COLO668 (cell line): ENCODE measurements around the gene BUB1B.
"Not testable (repeated sequence)": the region's sequence is repeated elsewhere in the genome, so short reads cannot be mapped to it uniquely, and the experiment has no call there.

Experiments
- DNase-seq: peaks from one replicate; lab custom pipeline; 2025; ENCODE audit not compliant: unreplicated experiment; lab: John Stamatoyannopoulos, UW

BUB1B gene

DNA sequence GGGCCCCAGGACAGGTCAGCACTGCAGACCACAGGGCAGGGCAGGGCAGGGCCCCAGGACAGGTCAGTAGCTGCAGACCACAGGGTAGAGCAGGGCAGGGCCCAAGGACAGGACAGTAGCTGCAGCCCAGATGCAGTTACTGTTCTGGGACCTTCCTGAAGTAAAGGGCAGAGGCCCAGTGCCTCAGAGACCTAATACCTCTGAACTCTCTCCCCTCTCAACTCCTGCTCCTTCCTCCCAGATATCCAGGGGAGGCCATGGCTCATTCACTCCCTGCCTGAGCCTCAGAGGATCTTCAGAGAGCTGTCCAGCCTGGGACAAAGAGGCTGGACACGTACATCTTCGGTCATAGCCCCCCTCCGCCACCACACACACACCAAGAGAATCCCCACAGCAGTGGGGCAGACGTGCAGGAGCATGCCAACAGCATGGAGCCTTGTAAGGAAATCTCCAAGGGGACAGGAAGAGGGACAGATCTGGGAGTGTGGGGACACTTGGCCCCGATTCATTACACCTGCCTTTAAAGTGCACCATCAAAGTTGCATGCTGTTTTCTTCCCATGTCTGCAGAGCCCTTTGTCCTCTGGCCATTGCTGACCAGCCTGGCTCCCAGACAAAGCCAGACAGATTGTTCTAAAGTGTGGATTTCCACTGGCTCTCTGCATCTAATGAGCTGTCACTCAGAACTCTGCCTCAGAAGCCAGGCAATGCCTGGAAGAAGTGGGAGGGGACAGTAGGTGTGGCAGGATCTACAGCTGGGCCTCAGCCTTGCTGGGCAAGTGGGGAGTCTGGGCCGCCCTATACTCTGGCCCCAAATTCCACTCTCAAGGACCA, 24.2 kb upstream of the BUB1B start:
- no peak for DNase-seq

DNA sequence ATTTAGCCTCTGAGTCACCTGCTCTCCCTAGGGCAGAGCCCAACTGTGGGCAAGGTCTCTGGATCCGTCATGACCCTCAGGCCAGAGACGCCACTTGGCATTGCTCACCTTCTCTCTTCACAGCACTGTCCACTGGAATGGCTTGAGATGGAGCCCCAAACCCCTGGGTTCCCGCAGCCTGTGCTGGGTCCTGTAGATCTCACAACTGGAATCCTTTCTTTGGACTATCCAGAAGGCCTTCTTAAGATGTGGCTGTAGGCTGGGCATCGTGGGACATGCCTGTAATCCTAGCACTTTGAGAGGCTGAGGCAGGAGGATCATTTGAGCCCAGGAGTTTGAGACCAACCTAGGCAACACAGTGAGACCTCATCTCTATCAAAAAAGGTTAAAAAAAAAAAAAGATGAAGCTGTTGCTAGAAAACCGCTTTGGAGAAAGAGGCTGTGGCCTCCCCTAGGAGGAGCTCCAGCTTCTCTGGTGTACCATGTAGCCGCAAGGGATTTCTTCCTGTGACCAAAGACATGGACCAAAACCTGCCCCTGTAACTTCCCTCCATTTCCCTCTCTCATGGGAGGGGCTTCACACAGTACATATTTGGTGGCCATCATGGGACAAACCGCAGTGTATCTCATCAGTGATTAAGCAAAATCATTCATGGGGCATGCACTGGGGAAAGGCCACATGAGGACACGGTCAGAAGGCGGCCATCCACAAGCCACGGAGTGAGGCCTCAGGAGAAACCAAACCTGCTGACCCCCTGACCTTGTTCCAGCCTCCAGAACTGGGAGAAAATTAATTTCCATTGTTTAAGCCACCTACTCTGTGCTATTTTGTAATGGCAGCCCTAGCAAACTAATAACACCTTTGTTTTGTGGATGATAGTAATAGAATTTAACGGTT, 23.3 kb upstream of the BUB1B start:
- DNase-seq: no peak

DNA sequence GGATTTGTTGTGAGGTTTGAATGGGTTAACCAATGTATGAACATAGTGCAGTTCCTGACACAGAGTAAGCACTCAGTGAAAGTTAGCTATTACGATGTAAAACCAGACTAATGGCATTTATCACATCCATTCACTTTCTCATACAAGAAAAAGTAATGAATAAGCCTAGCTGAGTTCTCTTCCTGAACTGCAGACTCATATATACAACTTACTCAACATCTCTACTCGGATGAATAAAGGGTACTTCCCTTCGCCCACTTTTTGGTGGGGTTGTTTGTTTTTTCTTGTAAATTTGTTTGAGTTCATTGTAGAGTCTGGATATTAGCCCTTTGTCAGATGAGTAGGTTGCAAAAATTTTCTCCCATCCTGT, 22.7 kb upstream of the BUB1B start:
- not testable (repeated sequence) for DNase-seq

GRCh38 chr15:40142428-40142827, 18.4 kb upstream of the BUB1B start:
- no peak for DNase-seq

- no peak for DNase-seq
These were observed 14.8 kb upstream of the BUB1B start for GRCh38 chr15:40146037-40146436.

- no peak for DNase-seq
These were observed 11.5 kb upstream of the BUB1B start for GRCh38 chr15:40149339-40149738.

GRCh38 chr15:40150163-40150925, 10.5 kb upstream of the BUB1B start:
- DNase-seq: peak; percentile 94

GRCh38 chr15:40151499-40151898, 9.4 kb upstream of the BUB1B start:
- DNase-seq: no peak

- no peak for DNase-seq
These were observed 8.9 kb upstream of the BUB1B start for GRCh38 chr15:40151991-40152390.

GRCh38 chr15:40154821-40155220, 6.0 kb upstream of the BUB1B start:
- not testable (repeated sequence) for DNase-seq

- peak; percentile 85 for DNase-seq
These were observed 5.5 kb upstream of the BUB1B start for GRCh38 chr15:40155270-40155910.

DNA sequence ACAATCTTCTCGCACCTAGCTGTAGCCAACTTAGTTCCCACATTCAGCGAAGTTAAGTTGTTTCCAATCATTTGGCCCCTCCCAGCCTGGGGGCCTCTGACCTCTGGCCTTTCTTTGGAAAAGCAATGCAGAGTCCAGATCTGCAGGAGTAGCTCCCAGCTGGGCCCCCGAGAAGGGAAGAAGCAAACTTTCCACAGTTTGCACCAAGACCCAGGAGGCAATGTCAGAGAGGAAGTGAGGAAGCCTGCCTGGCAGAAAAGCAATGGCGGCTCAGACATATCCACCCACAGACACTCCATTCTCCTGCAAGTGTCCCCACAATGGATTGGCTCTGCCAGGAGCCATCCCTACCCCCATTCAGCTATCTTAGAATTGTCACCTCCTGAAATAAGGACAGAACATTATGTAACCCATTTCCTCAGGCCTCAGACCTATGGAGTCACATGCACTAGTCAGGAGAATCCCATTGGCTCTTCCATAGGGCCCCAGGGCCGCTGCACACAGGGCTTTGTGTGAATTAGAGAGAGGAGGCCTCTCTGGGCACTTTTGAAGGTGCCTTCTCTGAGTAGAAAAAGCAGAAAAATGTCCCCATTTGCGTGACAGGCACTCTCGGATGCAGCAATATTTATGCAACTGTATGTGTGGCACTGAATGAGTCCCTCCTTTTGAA, 3.0 kb upstream of the BUB1B start:
- DNase-seq: no peak

- no peak for DNase-seq
These were observed 848 bp upstream of the BUB1B start for GRCh38 chr15:40160021-40160420.

DNA sequence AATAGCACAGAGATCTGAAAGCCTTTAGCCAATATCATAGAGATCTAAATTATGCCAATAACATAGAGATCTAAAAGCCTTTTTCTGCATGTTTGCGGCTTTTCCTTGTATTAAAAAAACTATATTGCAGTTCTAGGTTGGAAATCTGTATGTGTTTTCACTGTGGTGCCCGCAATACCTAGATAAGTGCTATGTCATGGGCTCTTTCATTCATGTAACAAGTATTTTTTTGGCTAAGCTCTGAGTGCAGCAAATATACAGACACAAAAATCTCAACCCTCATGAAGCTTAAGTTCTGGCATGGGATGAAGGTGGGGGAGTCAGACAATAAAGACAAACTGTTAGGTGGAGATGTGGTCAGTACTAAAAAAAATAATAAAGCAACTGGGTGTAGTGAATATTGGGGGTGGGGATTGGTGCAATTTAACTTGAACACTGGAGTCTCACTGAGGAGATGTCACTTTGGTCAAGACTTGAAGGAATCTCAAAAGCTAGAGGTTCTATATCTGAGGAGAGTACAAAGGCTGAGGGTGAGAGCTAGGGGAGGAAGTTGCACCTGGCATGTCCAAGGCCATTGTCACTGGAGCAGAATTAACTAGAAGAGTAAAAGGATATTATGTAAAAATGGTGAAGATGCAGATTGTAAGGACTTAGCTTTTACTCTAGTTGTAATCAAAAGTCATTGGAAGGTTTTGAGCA, 973 bp downstream of the BUB1B start:
- DNase-seq: no peak

- no peak for DNase-seq
These were observed 1.7 kb downstream of the BUB1B start for GRCh38 chr15:40162552-40162951.

- no peak for DNase-seq
These were observed 3.0 kb downstream of the BUB1B start for GRCh38 chr15:40163657-40164416.

- DNase-seq: not testable (repeated sequence)
These were observed 6.5 kb downstream of the BUB1B start for GRCh38 chr15:40167374-40167773.

DNA sequence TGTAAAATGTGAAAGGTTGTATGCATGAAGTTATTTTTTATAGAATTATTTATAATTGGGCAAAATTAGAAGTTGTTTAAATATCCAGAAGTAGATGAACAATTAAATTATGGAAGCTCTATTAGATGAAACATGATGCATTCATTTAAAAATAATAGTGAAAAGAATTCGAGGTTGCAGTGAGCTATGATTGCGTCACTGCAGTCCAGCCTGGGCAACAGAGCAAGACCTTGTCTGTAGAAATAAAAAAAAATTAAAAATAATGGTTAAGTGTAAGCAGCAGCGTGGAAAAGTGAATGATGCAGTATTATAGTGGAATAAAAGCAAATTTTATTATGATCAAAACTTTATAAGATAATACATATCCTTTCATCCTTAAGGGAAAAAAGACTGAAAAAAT, 14.3 kb downstream of the BUB1B start:
- DNase-seq: no peak
